B cell (primary cell): ENCODE results near the gene ATOH1.

ENCODE experiments used
- EZH2 ChIP-seq: IDR thresholded peaks from 2 replicates; pipeline ENCODE4 v1.6.1; 2012; ENCODE audit warnings: borderline replicate concordance, low read depth, mild to moderate bottlenecking, moderate library complexity, low read length; ENCODE audit not compliant: insufficient read depth, poor library complexity, severe bottlenecking
- TF ChIP-seq, protein P1 (sequence below): fragments of 200-600 bp; IDR thresholded peaks from one replicate; pipeline ENCODE4 v1.8.0; 2022; ENCODE audit warnings: antibody characterized with exemption, mild to moderate bottlenecking

DNA sequence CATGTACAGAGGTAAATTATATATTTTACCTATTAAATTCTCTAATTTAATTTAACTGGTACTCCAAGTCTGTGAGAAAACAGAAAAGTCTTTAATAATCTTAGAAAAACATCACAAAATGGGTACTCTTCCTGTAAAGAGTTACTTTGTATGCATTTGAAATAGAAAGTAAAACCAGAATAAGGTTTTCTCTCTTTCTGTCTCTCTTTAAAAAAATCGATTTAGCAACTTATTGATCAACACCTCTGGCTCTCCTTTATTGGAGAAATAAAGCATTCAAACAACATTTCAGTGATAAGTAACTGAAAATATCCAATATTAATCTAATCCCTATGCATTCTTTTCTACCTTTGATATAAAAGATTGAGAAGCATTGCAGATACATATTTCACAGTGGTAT, 27.4 kb downstream of the ATOH1 start:
- TF ChIP-seq, protein P1, sequence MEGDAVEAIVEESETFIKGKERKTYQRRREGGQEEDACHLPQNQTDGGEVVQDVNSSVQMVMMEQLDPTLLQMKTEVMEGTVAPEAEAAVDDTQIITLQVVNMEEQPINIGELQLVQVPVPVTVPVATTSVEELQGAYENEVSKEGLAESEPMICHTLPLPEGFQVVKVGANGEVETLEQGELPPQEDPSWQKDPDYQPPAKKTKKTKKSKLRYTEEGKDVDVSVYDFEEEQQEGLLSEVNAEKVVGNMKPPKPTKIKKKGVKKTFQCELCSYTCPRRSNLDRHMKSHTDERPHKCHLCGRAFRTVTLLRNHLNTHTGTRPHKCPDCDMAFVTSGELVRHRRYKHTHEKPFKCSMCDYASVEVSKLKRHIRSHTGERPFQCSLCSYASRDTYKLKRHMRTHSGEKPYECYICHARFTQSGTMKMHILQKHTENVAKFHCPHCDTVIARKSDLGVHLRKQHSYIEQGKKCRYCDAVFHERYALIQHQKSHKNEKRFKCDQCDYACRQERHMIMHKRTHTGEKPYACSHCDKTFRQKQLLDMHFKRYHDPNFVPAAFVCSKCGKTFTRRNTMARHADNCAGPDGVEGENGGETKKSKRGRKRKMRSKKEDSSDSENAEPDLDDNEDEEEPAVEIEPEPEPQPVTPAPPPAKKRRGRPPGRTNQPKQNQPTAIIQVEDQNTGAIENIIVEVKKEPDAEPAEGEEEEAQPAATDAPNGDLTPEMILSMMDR: no peak
- TF ChIP-seq EZH2: no peak
